GM23338 (cell line): Measurements from ENCODE around the gene CD22.

Experiments
- CTCF ChIP-seq, 2 experiments: fragments of 200-600 bp in 1 of 2; sonication (generic) in 1 of 2; conservative IDR thresholded peaks; 2 replicates each; pipeline versions ENCODE4 v1.5.1 to v1.6.1; 2016 to 2017; ENCODE audit warnings: antibody characterized with exemption in 2 of 2, low read depth in 2 of 2, mild to moderate bottlenecking in 2 of 2, moderate library complexity in 1 of 2
- EZH2 ChIP-seq: fragments of 200-600 bp; sonication (generic); IDR thresholded peaks from one replicate; pipeline ENCODE4 v1.8.0; 2017; ENCODE audit warnings: antibody characterized with exemption, mild to moderate bottlenecking, low read depth; ENCODE audit not compliant: unreplicated experiment
- NANOG ChIP-seq: IDR thresholded peaks from 2 replicates; pipeline ENCODE4 v1.6.1; 2016; ENCODE audit warnings: antibody characterized with exemption, borderline replicate concordance
- POLR2AphosphoS5 ChIP-seq: IDR thresholded peaks from 2 replicates; pipeline ENCODE4 v1.6.1; 2016; ENCODE audit warnings: antibody characterized with exemption, low read depth
- REST ChIP-seq: IDR thresholded peaks from one replicate; pipeline ENCODE4 v1.6.1; 2018; ENCODE audit warnings: antibody characterized with exemption; ENCODE audit not compliant: unreplicated experiment
- ZNF114 ChIP-seq: fragments of 250-450 bp; sonication (Bioruptor Pico); IDR thresholded peaks from 2 replicates; pipeline ENCODE4 v1.5.0; 2020; ENCODE audit warnings: mild to moderate bottlenecking, moderate library complexity

DNA sequence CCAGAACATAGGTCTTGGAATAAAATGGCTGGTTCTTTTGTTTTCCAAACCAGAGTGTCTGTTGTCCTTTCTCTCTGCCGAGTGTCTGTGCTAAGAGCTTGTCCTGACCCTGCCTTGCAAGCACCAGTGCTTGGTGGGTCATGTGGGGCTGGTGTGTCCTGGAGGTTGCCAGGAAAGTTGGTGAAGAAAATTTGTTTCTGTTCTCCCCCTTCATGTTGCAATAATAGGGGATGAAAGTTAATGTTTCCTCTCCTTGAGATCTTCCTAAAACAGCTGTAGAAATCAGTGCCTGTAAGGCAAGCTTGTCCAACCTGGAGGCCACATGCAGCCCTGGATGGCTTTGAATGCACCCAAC is 43.9 kb upstream of the CD22 start:
- TF ChIP-seq CTCF (conservative IDR thresholded peaks at IDR 0.05; ENCODE audit: low read depth in 2 of 2) (no peak), REST (no peak), POLR2AphosphoS5 (no peak), ZNF114 (CRISPR knock-in tag) (no peak), NANOG (no peak), EZH2 (no peak)
